DMS53 treated with DMSO at 0.1 percent for 48 hours (cell line): ENCODE data around the gene MBD1.
"Not testable (repeated sequence)": the region's sequence is repeated elsewhere in the genome, so short reads cannot be mapped to it uniquely, and the experiment has no call there.

Source experiments
- DNase-seq: peaks from one replicate; lab custom pipeline; 2025; ENCODE audit not compliant: unreplicated experiment; lab: John Stamatoyannopoulos, UW

Gene MBD1, protein sequence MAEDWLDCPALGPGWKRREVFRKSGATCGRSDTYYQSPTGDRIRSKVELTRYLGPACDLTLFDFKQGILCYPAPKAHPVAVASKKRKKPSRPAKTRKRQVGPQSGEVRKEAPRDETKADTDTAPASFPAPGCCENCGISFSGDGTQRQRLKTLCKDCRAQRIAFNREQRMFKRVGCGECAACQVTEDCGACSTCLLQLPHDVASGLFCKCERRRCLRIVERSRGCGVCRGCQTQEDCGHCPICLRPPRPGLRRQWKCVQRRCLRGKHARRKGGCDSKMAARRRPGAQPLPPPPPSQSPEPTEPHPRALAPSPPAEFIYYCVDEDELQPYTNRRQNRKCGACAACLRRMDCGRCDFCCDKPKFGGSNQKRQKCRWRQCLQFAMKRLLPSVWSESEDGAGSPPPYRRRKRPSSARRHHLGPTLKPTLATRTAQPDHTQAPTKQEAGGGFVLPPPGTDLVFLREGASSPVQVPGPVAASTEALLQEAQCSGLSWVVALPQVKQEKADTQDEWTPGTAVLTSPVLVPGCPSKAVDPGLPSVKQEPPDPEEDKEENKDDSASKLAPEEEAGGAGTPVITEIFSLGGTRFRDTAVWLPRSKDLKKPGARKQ

DNA sequence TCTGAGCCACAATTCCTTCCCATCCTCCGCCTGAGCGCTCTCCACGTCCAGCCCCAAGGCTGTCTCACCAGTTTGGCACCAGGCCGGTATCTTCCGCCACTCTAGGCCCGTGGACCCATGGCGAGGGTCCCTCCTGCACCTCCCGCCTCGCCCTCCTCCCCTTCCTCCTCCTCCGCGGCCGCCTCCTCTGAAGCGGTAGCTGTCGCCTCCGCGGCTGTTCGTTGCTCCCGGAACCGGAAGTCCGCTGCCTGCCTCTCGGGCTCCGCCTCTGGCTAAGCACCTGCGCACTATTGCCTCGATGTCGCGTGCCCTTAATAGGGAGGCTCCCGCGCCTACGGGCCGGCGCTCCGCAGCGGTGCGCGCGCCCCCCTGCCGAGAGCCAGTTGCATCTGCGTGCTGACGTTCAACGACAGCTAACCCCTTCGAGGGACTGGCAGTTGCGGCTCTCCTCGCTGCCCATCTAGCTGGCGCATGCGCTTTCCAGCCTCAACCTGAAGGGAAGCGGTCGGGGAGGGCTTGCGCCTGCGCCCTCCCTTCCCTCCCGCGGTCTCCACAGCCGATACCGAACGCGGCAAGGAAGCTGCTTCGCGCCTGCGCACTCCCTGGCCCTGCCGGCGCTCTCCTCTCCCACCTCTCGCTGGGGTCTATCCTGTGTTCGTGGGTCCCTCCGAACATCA is at the start of gene MBD1:
Gene MBD1 (minus strand): TSS at position 229 of the 677 bp plus-strand sequence. CDS start 1,531 bp downstream, outside the sequence.
- peak; percentile 100 for DNase-seq

- no peak for DNase-seq
Measured at GRCh38 chr18:50330176-50330575, 48.9 kb upstream of the MBD1 start.

DNA sequence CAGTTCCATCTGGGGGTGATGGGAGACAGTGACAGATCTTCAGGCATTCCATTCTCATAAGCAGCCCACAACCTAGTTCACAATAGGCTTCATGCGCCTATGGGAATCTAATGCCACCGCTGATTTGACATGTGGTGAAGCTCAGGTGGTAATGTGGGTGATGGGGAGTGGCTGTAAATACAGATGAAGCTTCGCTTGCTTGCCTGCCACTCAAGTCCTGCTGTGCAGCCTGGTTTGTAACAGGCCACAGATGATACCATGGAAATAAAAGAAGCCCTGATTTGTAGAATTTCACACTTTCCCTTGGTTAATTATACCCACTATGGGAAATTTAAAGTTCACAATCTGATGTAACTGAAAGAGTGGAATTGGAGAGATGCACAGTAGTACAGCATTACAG is 46.7 kb upstream of the MBD1 start:
- DNase-seq: no peak

DNA sequence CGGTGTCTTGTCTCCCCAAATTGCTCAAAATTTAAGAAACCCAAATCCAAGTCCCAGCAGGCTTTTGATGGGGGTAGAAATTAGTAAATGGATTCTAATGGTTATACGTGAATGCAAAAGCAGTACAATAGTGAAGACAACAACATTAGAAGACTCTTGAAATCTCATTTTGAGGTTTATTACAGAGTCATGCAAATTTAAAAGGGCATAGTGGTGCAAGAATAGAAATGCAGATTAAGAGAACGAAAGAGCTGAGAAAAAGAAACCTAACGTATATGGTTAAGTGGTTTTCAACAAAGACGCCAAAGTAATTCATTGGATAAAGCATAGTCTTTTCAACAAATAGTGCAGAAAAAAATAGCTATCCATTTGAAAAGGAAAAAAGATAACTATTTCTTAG is 39.4 kb upstream of the MBD1 start:
- no peak for DNase-seq

DNA sequence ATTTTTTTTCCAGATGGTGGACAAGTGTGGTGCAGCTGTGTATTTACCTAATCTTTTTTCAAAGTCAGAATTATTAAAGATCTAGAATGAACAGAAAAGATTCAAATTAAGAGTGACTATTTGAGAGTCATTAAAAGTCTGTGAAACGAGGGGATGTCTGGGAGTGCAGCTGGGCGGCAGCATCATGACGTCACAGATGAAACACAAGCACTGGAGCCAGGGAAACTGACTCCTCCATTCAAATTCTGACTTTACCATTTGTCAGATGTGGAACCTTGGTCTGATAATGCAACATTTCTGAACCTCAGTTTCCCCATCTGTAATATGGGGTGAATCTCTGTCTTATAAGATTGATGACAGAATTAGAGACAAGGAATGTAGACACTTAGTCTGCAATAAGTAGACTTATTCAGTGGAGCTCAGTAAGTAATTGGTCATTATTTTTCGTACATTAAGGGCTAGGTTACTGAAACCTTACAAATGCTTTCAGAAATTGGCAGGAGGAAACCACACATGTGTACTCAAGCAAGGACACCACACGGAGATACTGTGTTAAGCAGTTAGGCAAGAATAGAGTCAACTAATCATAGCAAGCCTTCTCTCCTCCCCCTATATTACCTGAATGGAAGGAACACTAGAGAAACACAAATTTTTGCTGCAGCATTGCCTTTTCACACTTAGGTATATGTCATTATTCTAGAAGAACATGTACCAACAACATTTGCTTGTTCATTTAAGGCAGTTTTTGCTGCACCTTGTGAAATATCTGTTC is 34.0 kb upstream of the MBD1 start:
- DNase-seq: no peak

DNA sequence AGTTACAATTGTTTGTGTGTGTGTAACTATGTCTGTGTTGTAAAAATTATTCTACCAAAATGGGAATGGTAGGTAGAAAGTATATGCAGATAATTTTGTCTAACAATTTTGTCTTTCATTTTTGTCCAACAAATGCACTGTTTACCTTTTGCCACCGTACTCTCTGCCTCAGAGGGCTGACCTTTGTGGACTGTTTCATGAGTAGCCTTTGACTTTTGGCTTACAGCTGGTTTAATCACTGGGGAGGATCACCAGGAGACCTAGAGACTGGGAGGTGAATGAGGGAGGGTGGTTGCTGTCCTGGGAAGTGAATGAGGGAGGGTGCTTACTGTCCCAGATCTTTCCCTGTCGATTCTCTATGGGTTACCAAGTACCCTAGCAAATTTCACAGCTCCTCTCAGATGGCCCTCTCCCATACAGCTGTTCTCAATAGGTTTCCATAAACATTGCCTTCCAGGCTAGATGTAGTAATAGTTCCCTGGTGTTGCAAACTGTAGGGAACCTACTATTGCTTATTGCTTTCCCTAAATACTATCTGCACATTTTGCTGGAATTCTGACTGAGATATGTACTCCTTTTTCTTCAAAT is 32.6 kb upstream of the MBD1 start:
- no peak for DNase-seq

DNA sequence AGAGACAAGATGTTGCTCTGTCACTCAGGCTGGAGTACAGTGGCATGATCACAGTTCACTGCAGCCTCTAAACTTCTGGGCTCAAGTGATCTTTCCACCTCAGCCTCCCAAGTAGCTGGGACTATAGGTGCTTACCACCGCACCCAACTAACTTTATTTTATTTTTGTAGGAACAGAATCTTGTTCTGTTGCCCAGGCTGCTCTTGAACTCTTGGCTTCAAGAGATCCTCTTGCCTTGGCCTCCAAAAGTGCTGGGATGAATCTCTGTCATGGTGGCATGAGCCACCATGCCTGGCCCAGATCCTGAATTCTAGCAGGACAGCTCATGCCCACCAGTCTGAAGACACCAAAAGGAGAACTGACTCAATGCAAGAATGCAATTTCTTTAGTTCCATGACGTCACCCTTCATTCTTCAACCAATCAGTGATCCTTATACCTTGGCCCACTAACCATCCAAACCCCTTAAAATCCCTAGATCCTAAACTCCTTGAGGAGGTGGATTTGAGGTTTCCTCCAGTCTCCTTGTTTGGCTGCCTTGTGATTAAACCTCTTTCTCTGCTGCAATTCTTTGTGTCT is 31.8 kb upstream of the MBD1 start:
- DNase-seq: no peak

DNA sequence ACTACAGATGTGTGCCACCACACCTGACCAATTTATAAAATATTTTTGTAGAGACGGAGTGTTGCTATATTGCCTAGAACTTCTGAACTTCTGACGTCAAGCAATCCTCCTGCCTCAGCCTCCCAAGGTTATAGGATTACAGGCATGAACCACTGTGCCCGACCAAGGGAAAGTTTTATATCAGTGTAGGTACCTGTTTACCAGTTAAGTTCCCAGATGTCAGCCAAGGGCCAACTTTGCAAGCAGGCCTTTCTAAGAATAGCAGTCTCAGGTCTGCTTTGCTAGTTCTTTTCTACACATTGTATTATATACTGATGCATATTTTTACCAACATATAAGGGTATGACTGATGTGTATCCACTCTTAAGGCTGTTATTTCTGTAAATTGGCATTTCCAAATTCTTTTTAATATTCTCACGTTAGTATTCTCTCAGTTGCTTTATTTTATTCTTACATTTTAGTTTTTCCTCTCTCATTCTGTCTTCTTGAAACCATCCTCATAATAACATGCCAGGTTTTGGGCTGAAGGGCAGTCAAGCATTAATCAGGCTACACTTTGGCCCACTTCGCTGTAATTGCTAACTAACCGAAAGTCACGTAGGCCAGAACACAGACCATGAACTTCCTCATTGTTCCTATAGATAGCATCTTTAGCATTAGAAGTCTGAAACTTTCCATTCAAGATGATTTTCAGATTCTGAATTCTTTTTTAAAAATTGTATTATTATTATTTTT is 31.1 kb upstream of the MBD1 start:
- no peak for DNase-seq

DNA sequence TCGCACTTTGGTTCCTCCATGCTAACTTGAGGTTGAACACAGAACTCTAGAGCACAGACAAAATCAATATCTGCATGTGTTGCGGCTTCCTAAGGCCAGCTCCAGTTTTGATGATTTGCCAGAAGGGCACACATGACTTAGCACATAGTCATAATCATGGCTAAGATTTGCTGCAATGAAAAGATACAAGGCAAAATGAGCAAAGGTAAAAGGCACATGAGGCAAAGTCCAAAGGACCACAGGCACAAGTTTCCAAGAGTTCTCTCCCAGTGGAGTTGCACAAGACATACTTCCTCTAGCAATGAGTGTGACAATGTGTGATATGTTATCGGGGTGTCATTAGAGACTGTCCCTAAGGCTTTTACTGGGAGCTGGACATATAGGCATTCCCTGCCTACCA is 30.3 kb upstream of the MBD1 start:
- no peak for DNase-seq

DNA sequence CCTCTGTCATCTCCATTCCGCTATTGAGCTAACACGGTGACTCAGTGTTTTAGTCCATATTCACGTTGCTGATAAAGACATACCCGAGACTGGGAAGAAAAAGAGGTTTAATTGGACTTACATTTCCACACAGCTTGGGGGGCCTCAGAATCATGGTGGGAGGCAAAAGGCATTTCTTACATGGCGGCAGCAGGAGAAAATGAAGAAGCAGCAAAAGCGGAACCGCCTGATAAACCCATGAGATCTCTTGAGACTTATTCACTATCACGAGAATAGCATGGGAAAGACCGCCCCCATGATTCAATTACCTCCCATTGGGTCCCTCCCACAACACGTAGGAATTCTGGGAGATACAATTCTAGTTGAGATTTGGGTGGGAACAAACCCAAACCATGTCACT is 28.8 kb upstream of the MBD1 start:
- no peak for DNase-seq

DNA sequence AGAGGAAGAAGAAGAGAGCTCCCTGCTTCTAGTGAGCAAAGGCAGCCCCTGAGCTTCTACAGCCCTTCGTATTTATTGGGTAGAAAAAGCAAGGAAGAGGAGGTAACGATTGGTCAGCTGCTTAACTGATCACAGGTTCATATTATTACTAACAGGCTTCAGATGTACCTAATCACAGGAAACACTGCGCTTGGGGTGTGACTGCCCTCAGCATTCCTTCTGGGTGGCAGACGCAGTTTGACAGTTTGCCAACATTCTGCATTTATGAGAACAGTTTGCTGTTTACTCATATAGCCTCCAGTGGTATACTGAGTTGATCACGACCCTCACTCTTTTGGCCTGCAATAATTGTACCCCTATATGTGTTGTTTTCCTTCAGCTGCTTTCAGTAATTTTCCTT is 27.5 kb upstream of the MBD1 start:
- DNase-seq: not testable (repeated sequence)

DNA sequence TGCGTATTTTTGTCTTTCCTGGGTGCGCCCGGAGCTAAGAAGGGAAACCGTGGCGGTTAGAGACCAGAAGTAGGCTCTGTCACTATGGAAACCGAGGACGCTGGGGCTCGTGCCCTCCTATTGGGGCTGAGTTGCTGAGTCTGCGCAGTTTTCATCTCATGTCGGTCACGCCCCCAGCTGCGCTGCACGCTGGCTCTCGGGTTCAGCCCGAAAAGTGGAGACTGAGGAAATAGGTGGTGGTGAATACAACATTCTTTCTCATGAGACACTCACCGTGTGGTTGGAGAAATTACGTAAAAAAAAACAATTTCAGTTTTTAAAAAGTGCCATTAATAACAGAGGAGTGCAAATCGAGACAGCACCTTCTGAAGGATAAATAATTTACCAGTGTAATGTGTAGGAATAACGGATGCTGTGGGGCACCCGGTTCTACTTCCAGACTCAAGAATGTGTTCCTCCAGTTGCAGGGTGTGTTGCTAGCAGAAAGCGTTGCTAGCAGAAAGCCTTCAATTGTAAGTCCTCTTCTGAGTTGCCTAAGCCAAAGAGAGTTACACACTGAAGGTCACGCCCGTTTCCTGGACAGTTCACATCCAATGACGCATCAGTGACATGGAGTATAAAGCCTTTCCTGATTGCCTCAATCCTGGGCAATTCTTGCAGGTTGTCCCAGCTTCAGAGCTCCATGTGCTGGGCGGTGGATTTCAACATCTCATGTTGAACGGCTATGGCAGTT is 26.6 kb upstream of the MBD1 start:
- DNase-seq: peak; percentile 96

DNA sequence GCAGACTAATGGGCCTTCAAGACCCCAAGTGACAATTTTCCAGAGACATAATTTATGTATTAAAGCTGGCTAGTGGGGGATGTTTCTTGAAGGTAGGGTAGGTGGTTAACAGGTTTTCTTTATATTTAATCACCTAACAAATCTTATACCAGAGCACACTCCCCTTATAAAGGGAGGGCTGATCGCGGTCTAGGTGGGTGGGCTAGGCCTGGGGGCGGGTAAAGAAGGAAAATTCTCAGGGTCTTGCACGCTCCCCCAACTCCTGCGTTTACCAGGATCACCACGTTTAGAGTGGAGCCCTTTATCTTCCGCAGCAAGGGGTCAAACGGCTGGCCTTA is 26.0 kb upstream of the MBD1 start:
- DNase-seq: no peak

DNA sequence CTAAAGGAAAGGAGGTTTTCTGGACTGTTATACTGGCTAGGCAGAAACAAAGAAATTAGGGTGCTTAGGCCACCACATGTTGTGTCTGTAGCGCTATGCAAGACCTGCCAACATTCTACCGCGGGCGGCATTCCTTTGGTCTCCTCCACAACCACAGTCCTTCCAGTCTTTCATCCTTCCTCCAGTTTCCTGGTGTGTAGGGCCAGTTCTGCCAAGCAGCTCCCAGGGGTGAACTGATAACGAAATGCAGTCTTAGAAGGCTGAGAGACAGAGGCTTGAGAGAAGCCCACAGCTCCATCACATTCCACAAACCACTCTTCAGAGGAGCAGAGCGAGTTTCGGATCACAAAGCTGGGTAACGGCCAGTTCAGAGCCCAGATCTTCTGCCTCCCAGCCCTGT is 25.6 kb upstream of the MBD1 start:
- DNase-seq: no peak

GRCh38 chr18:50301074-50301473 is 19.8 kb upstream of the MBD1 start:
- DNase-seq: no peak

- DNase-seq: no peak
Measured at GRCh38 chr18:50299626-50300388, 18.5 kb upstream of the MBD1 start.

GRCh38 chr18:50298443-50299284 is 17.3 kb upstream of the MBD1 start:
- no peak for DNase-seq
